ENCODE data around the gene SHLD1.

The SHLD1 gene

DNA sequence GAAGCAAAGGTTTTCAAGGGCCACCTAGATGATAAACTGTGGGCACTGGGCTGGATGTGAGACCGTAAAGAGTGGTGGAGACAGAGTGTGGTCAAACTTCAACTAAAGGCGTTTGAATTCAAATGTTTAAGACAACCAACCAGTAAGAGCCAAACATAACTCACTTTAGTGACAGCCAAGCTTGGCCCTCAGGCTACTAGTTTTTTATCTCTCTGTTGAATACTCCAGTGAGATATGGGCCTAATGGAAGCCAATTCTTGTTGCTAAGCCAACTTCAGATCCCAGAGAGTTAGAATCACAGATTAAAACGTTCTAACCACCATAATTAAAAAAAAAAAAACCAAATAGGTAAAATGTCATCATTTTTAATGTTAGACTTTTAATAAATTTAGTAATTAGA lies 142.9 kb downstream of the SHLD1 start:
- DNase-seq (ENCODE audit: low read depth): no peak

- DNase-seq (ENCODE audit: low read depth): no peak
Observed at GRCh38 chr20:5893621-5894020, 143.4 kb downstream of the SHLD1 start.

GRCh38 chr20:5895626-5896025 lies 145.4 kb downstream of the SHLD1 start:
- DNase-seq (ENCODE audit: low read depth): no peak

GRCh38 chr20:5899444-5899843 lies 149.2 kb downstream of the SHLD1 start:
- no peak for DNase-seq (ENCODE audit: low read depth)

DNA sequence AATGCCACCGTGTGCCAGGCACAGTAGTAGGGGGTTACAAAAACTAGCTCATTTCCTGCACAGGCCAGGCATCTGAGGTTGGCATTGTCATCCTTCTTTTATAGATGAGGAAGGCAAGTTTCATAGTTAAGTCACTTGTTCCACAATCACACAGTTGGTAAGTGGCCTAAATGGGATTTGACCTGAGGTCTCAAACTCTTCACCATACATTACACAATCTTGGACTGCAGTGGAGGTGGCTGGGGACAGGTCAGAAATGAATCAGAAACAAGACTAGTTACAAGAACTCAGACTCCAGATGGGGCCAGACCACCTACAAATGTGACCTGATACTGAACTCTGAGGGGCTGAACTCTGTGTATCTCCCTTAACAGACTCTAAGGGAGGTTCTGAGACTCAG lies 150.7 kb downstream of the SHLD1 start:
- DNase-seq (ENCODE audit: low read depth): no peak

GRCh38 chr20:5908981-5909380 lies 158.8 kb downstream of the SHLD1 start:
- no peak for DNase-seq (ENCODE audit: low read depth)

DNA sequence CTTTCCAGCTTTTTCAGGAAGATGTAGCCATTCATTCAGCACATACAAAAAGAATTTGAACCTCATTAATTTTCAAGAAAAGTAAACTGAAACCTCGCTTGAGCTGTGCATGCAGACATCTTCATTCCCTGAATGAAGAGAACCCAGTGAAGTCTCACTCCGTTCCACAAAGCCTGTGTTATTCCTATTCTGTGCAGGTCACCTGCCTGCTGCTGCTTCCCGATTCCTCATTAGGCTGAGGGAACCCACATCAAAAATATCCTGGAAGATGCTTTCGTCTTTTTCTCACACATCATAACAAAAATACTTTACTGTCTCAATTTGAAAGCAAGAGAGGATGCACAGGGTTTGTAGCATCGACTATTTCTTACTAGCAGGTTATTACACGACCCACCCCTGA lies 160.0 kb downstream of the SHLD1 start:
- DNase-seq (ENCODE audit: low read depth): no peak

DNA sequence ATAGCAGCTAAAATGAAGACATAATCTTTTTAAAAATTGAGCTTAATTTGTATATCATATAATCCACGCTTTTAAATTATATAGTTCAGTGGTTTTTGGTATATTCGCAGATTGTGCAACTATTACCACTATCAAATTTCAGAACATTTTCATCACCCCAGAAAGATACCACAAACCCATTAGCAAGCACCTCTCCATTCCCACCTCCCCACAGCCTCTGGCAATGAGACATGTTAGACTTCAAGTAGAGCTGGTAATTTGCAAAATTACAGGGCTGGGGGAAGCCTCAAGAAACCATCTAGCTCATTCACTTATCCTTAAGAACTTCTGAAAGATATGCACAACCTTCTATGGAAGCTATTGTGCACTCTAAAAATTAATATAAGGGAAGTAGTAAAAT lies 163.0 kb downstream of the SHLD1 start:
- DNase-seq (ENCODE audit: low read depth): no peak
